ENCODE measurements around the gene KYAT1. TPM values are rescaled to one million over a fixed set of nuclear protein-coding genes. Genes with fewer than 3 reads are reported as not detected.
"Not testable (repeated sequence)": the region's sequence is repeated elsewhere in the genome, so short reads cannot be mapped to it uniquely, and the experiment has no call there.

Gene KYAT1
- total and polyA plus RNA-seq, 9 donors, result 4.2 to 8.8 (median 5.4) TPM

DNA sequence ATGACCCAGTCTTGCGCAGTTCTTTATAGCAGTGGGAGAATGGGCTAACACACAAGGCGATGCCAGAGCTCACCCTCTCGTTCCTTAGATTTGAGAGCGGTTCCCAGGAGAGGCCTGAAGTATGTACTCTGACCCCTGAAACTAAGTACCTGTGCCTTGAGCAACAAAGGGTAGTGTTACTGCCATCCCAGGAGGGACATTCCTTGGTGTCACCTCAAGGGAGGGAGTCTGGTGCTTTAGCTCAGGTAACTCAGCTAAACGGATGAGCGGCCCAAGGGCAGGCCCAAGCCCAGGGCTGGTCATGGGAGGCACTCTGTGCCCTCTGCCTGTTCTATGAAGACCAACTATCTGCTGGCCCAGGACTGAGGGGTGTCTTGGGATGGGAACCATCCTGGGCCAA lies 20.2 kb downstream of the KYAT1 start:
- 82% methylated on average over 5 of the region's 6 CpGs for WGBS (ENCODE audit: insufficient coverage)
- Histone ChIP-seq H3K36me3 (ENCODE audit: control insufficient read depth, insufficient read depth, low read length) (no peaks in the 10 kb centered on the region), H3K27me3 (ENCODE audit: control insufficient read depth, insufficient read depth, low read length) (no peaks in the 10 kb centered on the region), H3K4me1 (ENCODE audit: control insufficient read depth, insufficient read depth, low read length) (peaks cover 3% of the 10 kb centered on the region), H3K9me3 (replicated peaks; ENCODE audit: control insufficient read depth, low read depth, low read length) (no peaks in the 10 kb centered on the region), H3K27ac (ENCODE audit: low read length) (no peak overlapping the region), H3K4me3 (ENCODE audit: low read length) (no peak overlapping the region)
- no peak for DNase-seq

DNA sequence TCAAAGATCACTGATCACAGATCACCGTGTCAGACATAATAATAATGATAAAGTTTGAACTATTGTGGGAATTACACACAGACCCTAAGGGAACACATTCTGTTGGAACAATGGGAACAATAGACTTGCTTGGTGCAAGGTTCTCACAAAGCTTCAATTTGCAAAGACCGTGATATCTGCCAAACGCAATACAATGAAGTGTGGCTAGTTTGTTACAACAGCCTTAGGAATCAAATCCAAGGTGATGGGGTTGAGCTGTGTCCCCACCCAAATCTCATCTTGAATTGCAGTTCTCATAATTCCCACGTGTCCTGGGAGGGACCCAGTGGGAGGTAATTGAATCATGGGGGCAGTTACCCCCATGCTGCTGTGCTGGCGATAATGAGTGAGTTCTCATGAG lies 20.8 kb downstream of the KYAT1 start:
- no peaks in the 10 kb centered on the region for H3K27me3 ChIP-seq (ENCODE audit: control insufficient read depth, insufficient read depth, low read length)
- no peak for DNase-seq
- H3K27ac ChIP-seq (ENCODE audit: low read length), result no peak overlapping the region
- no peaks in the 10 kb centered on the region for H3K9me3 ChIP-seq (replicated peaks; ENCODE audit: control insufficient read depth, low read depth, low read length)
- H3K36me3 ChIP-seq (ENCODE audit: control insufficient read depth, insufficient read depth, low read length), result no peaks in the 10 kb centered on the region
- H3K4me3 ChIP-seq (ENCODE audit: low read length), result no peak overlapping the region
- peaks cover 3% of the 10 kb centered on the region for H3K4me1 ChIP-seq (ENCODE audit: control insufficient read depth, insufficient read depth, low read length)
- 85% methylated on average over 2 of the region's 5 CpGs for WGBS (ENCODE audit: insufficient coverage)

DNA sequence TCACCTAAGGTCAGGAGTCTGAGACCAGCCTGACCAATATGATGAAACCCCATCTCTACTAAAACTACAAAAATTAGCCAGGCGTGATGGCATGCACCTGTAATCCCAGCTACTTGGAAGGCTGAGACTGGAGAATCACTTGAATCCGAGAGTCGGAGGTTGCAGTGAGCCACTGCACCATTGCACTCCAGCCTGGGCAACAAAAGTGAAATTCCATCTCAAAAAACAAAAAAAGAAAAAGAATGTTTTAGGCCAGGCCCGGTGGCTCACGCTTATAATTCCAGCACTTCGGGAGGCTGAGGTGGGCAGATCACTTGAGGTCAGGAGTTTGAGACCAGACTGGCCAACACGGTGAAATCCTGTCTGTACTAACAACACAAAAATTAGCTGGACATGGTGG lies 23.3 kb downstream of the KYAT1 start:
- not testable (repeated sequence) for H3K9me3 ChIP-seq (replicated peaks; ENCODE audit: control insufficient read depth, low read depth, low read length); H3K4me1 ChIP-seq (ENCODE audit: control insufficient read depth, insufficient read depth, low read length); H3K27me3 ChIP-seq (ENCODE audit: control insufficient read depth, insufficient read depth, low read length); H3K36me3 ChIP-seq (ENCODE audit: control insufficient read depth, insufficient read depth, low read length); H3K4me3 ChIP-seq (ENCODE audit: low read length); H3K27ac ChIP-seq (ENCODE audit: low read length)
- peak; percentile 39 for DNase-seq
- 84% methylated on average over 3 of the region's 7 CpGs for WGBS (ENCODE audit: insufficient coverage)

DNA sequence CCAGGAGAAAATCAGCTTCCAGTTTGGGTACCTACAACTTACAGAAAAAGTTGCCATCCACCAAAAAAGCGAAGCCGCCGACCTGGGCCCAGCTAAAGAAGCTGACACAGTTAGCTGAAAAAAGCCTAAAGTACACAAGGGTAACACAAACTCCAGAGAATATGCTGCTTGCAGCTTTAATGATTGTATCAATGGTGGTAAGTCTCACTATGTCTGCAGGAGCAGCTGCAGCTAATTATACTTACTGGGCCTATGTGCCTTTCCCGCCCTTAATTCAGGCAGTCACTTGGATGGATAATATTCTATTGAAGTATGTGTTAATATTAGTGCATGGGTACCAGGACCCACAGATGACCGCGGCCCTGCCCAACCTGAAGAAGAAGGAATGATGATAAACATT lies 27.3 kb downstream of the KYAT1 start:
- H3K4me1 ChIP-seq (ENCODE audit: control insufficient read depth, insufficient read depth, low read length); H3K27me3 ChIP-seq (ENCODE audit: control insufficient read depth, insufficient read depth, low read length); H3K27ac ChIP-seq (ENCODE audit: low read length); H3K9me3 ChIP-seq (replicated peaks; ENCODE audit: control insufficient read depth, low read depth, low read length); DNase-seq; H3K36me3 ChIP-seq (ENCODE audit: control insufficient read depth, insufficient read depth, low read length); H3K4me3 ChIP-seq (ENCODE audit: low read length): not testable (repeated sequence)
- no CpG with 5 or more reads among the region's 6 CpGs for WGBS (ENCODE audit: insufficient coverage)

DNA sequence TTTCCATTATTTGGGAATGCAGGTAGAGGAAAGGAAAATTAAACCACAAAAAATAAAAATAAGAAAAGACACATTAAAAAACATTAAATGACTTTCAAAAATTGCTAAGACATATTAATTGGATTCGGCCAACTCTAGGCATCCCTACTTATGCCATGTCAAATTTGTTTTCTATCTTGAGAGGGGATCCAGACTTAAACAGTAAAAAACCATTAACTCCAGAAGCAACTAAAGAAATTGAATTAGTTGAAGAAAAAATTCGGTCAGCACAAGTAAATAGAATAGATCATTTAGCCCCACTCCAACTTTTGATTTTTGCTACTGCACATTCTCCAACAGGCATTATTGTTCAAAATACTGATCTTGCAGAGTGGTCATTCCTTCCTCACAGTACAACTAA lies 29.1 kb downstream of the KYAT1 start:
- H3K27me3 ChIP-seq (ENCODE audit: control insufficient read depth, insufficient read depth, low read length); H3K27ac ChIP-seq (ENCODE audit: low read length); H3K4me1 ChIP-seq (ENCODE audit: control insufficient read depth, insufficient read depth, low read length); H3K4me3 ChIP-seq (ENCODE audit: low read length); H3K9me3 ChIP-seq (replicated peaks; ENCODE audit: control insufficient read depth, low read depth, low read length); DNase-seq; H3K36me3 ChIP-seq (ENCODE audit: control insufficient read depth, insufficient read depth, low read length): not testable (repeated sequence)
- WGBS (ENCODE audit: insufficient coverage), result no CpG with 5 or more reads among the region's 2 CpGs

DNA sequence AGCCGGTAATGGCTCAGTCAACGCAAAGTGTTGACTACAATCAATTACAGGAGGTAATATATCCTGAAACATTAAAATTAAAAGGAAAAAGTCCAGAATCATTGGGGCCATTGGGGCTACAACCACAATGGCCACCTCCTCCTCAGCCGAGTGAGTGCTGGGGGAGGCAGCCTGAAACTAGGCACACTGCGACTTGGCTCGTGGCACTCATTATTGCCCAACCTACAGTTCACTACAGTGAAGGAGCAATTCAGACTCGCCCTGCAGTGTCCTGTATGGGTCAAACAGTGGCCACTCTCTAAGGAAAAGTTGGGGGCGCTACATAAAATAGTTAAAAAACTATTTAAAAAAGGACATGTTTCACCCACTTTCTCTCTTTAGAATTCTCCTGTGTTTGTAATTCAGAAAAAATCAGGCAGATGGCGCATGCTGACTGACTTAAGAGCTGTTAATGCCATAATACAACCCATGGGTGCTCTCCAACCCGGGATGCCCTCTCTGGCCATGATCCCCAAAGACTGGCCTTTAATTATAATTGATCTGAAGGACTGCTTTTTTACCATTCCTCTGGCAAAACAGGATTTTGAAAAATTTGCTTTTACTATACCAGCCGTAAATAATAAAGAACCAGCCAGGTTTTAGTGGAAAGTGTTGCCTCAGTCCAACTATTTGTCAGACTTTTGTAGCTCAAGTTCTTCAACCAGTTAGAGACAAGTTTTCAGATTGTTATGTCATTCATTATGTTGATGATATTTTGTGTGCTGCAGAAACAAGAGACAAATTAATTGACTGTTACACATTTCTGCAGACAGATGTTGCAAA lies 29.8 kb downstream of the KYAT1 start:
- H3K27me3 ChIP-seq (ENCODE audit: control insufficient read depth, insufficient read depth, low read length); H3K4me3 ChIP-seq (ENCODE audit: low read length); H3K27ac ChIP-seq (ENCODE audit: low read length); H3K9me3 ChIP-seq (replicated peaks; ENCODE audit: control insufficient read depth, low read depth, low read length); H3K36me3 ChIP-seq (ENCODE audit: control insufficient read depth, insufficient read depth, low read length); H3K4me1 ChIP-seq (ENCODE audit: control insufficient read depth, insufficient read depth, low read length): not testable (repeated sequence)
- peak; percentile 36 for DNase-seq
- 20% methylated on average over 1 of the region's 10 CpGs for WGBS (ENCODE audit: insufficient coverage)

DNA sequence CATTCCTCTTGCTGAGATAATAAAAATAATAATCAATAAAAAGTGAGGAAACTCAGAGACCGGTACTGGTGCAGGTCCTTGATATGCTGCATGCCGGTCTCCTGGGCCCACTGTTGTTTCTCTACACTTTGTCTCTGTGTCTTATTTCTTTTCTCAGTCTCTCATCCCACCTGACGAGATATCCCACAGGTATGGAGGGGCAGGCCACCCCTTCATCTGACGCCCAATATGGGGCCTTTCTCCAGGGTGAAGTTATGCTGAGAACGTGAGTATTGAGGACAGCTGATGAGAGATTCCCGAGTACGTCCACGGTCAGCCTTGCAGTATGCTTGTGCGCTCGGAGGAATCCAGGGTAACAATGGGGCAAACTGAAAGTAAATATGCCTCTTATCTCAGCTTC lies 30.7 kb downstream of the KYAT1 start:
- H3K36me3 ChIP-seq (ENCODE audit: control insufficient read depth, insufficient read depth, low read length); H3K4me1 ChIP-seq (ENCODE audit: control insufficient read depth, insufficient read depth, low read length); H3K4me3 ChIP-seq (ENCODE audit: low read length); H3K27me3 ChIP-seq (ENCODE audit: control insufficient read depth, insufficient read depth, low read length); DNase-seq; H3K9me3 ChIP-seq (replicated peaks; ENCODE audit: control insufficient read depth, low read depth, low read length); H3K27ac ChIP-seq (ENCODE audit: low read length): not testable (repeated sequence)
- WGBS (ENCODE audit: insufficient coverage), result 100% methylated on average over 2 of the region's 10 CpGs

DNA sequence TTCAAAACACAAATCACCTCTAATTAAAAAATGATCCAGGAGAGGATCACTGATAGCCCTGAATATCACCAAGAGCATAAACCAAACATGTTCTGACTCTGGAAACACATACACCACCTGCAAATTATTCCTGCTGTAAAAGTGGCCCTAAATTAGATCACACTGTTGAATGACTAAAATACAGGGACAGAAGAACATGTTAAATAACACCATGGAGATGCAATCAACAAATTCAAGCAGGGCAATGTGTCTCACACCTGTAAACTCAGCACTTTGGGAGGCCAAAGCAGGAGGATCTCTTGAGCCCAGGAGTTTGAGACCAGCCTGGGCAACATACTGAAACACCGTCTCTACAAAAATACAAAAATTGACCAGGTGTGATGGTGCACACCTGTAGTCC lies 33.9 kb downstream of the KYAT1 start:
- no peaks in the 10 kb centered on the region for H3K36me3 ChIP-seq (ENCODE audit: control insufficient read depth, insufficient read depth, low read length)
- no peak for DNase-seq
- no peak overlapping the region for H3K4me3 ChIP-seq (ENCODE audit: low read length)
- no CpG with 5 or more reads among the region's 1 CpG for WGBS (ENCODE audit: insufficient coverage)
- peaks cover 13% of the 10 kb centered on the region for H3K4me1 ChIP-seq (ENCODE audit: control insufficient read depth, insufficient read depth, low read length)
- no peaks in the 10 kb centered on the region for H3K27me3 ChIP-seq (ENCODE audit: control insufficient read depth, insufficient read depth, low read length)
- H3K9me3 ChIP-seq (replicated peaks; ENCODE audit: control insufficient read depth, low read depth, low read length), result peaks cover 2% of the 10 kb centered on the region
- H3K27ac ChIP-seq (ENCODE audit: low read length), result no peak overlapping the region

DNA sequence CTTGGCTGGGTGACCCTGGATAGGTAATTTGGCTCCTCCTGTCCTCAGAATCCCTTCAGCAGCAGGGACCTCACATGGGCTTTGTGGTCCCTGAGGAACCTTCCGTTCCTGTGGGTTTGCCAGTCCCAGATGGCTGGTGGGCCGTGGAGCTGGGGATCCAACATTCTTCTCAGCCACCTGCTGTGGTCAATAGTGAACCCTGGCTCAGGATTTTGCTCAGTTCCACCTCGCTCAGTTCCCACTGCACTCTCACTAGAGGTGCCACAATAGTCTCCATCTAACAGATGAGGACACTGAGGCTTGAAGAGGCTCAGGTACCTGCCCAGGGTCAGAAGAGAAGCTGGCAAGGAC lies 35.1 kb downstream of the KYAT1 start:
- Histone ChIP-seq H3K36me3 (ENCODE audit: control insufficient read depth, insufficient read depth, low read length) (peaks cover 8% of the 10 kb centered on the region), H3K27me3 (ENCODE audit: control insufficient read depth, insufficient read depth, low read length) (no peaks in the 10 kb centered on the region), H3K27ac (ENCODE audit: low read length) (no peak overlapping the region), H3K4me1 (ENCODE audit: control insufficient read depth, insufficient read depth, low read length) (peaks cover 13% of the 10 kb centered on the region), H3K9me3 (replicated peaks; ENCODE audit: control insufficient read depth, low read depth, low read length) (peaks cover 2% of the 10 kb centered on the region), H3K4me3 (ENCODE audit: low read length) (no peak overlapping the region)
- DNase-seq, result no peak
- WGBS (ENCODE audit: insufficient coverage), result 61% methylated on average over 2 of the region's 3 CpGs

DNA sequence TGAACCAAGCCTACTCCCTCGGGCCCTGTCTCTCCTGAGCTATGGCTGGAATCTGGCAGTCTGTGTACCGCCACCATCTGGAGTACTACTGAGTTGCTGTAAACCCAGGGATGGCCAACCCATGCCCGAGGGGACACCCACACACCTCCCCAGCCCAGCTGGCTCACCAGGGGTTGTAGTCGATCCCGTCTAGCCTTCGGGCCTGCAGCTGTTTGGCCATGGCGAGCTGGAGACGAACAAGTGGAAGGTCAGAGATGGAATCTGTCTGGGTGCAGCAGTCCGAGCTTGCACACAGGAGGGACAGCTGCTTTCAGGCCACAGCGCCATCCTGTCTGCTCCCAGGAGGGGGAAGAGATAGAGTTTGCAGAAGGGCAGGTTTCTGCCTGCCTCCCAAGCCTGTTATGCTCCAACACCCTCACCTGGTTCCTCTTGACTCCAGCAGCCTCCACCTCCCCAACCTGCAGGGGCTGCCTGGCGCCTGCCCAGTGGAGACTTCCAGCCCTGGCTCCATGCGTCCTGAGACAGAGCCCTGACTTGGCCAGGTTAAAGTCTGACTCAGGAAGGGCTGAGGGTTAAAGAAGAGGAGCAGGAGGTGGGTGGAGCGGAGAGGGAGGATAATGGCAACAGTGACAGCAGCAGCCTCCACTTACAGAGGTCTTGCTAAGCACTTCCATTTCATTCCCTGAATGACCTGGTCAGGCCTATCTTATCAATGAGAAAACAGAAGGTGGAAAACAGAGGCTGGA lies 36.4 kb downstream of the KYAT1 start:
- Histone ChIP-seq H3K27ac (ENCODE audit: low read length) (no peak overlapping the region), H3K27me3 (ENCODE audit: control insufficient read depth, insufficient read depth, low read length) (no peaks in the 10 kb centered on the region), H3K4me1 (ENCODE audit: control insufficient read depth, insufficient read depth, low read length) (peaks cover 13% of the 10 kb centered on the region), H3K36me3 (ENCODE audit: control insufficient read depth, insufficient read depth, low read length) (peaks cover 8% of the 10 kb centered on the region), H3K9me3 (replicated peaks; ENCODE audit: control insufficient read depth, low read depth, low read length) (no peaks in the 10 kb centered on the region), H3K4me3 (ENCODE audit: low read length) (no peak overlapping the region)
- WGBS (ENCODE audit: insufficient coverage), result 51% methylated on average over 8 of the region's 13 CpGs
- peak; percentile 52 for DNase-seq
